ENCODE results near the gene PCDHGB7. TPM values are rescaled to one million over a fixed set of nuclear protein-coding genes. Genes with fewer than 3 reads are reported as not detected.

The PCDHGB7 gene
- total and polyA plus RNA-seq, 10 of the 15 experiments (the other 5 are each of a cell fraction or from before 2014, with no cell fraction given), result 0.27 to 1.3 (median 0.54) TPM; not detected in 2

GRCh38 chr5:141412854-141413539 lies 4.5 kb upstream of the PCDHGB7 start, which contains the start of gene PCDHGA10:
Gene PCDHGA10, plus strand, starts transcription at chr5:141412987. Its CDS starts 189 bp downstream, at chr5:141413176.
- DNase-seq (ENCODE audit: low read depth, low spot score) (peak; percentile 27), ATAC-seq (peak; percentile 89), FAIRE-seq (peak; percentile 7)
- ChIA-PET RAD21 (ENCODE audit: unreplicated experiment) (interaction anchor here (0.8 to 3.3 kb wide), 27 partner anchors 8 to 329 kb away, joined by 3 to 42 read pairs (median 4); partner anchors contain the start of genes PCDHGA1, PCDHGA11, PCDHGA12 and PCDHGA4), SMC1A (ENCODE audit: uncharacterized antibody, unreplicated experiment) (interaction anchor here (0.6 to 7.4 kb wide), 23 partner anchors 8 to 206 kb away, joined by 3 to 67 read pairs (median 4); partner anchors contain the start of genes DIAPH1, PCDHGA11, PCDHGA12 and PCDHGA9), CTCF (interaction anchor here (0.5 to 10.9 kb wide), 53 partner anchors 8 to 548 kb away, joined by 3 to 245 read pairs (median 5); partner anchors contain the start of genes DIAPH1, PCDHB14, PCDHGA11 and PCDHGA12), POLR2A (interaction anchor here (0.7 to 1.0 kb wide), 3 partner anchors 9 to 143 kb away, joined by 3 read pairs; no protein-coding TSS in a partner anchor)
- H2AFZ ChIP-seq (ENCODE audit: control insufficient read depth, low read depth, low read length), result peak within 1 kb of the TSS; percentile 93
- peak within 1 kb of the TSS; percentile 76 for H3K4me3 ChIP-seq
- intact Hi-C loops (cut with micrococcal nuclease; ENCODE audit: unreplicated experiment) (loop anchor here (1.0 to 2.0 kb wide), 2 partner anchors 92 to 145 kb away; partner anchors contain the start of gene TAF7), in situ Hi-C loops (cut with MboI) (no loop called here)
- H3K4me1 ChIP-seq (ENCODE audit: control insufficient read depth, insufficient read depth, low read length), result no peaks in the 10 kb centered on the region; the same call in 1 of the 2 replicates
- H4K20me1 ChIP-seq (ENCODE audit: control insufficient read depth, insufficient read depth), result no peaks in the 10 kb centered on the region
- H3K9ac ChIP-seq (ENCODE audit: control insufficient read depth, insufficient read depth, low read length), result peak within 1 kb of the TSS; percentile 67
- no peaks in the 10 kb centered on the region for H3K79me2 ChIP-seq (ENCODE audit: control insufficient read depth, insufficient read depth, low read length)
- no peak within 1 kb of the TSS for H3K27ac ChIP-seq (ENCODE audit: control insufficient read depth, insufficient read depth)
- peak within 1 kb of the TSS; percentile 93 for H3K4me2 ChIP-seq (ENCODE audit: control insufficient read depth, insufficient read depth)
- H3K36me3 ChIP-seq (ENCODE audit: control insufficient read depth in 2 of 2, insufficient read depth in 2 of 2, low read length in 1 of 2), result no peaks in the 10 kb centered on the region
- H3K27me3 ChIP-seq (replicated peaks in 1 of 2; ENCODE audit: control insufficient read depth in 2 of 2, insufficient read depth in 2 of 2, low read length in 1 of 2), result peaks cover 0 to 1% of the 10 kb centered on the region in 2 experiments; a peak in 1 of 4 replicates
- 25% methylated on average over 31 of the region's 31 CpGs for WGBS (ENCODE audit: insufficient coverage, insufficient replicate concordance, low lambda C conversion rate, missing lambda C conversion rate)
- TSS peak; percentile 67 for BruUV-seq (replicated peaks)
- peaks cover 11% of the 10 kb centered on the region; the same call in 2 of the 3 replicates for H3K9me3 ChIP-seq (replicated peaks; ENCODE audit: control insufficient read depth, insufficient read depth, low read length)
- peak; percentile 82 for TF ChIP-seq YY1 (IDR thresholded peaks at IDR 0.05; ENCODE audit: low read depth, low read length)
- no peak for TF ChIP-seq BHLHE40 (IDR thresholded peaks at IDR 0.05; ENCODE audit: borderline replicate concordance in 1 of 2, low read depth in 2 of 2, low read length in 1 of 2)
- no peak for TF ChIP-seq BCL3 (IDR thresholded peaks at IDR 0.05; ENCODE audit: borderline replicate concordance, insufficient read depth, low read depth, low read length, poor library complexity, severe bottlenecking)
- TF ChIP-seq RFX5 (IDR thresholded peaks at IDR 0.05; ENCODE audit: low read depth, low read length), result no peak
- TF ChIP-seq IKZF2 (IDR thresholded peaks at IDR 0.05), result no peak
- no peak for TF ChIP-seq PML (IDR thresholded peaks at IDR 0.05; ENCODE audit: low read length)
- no peak for TF ChIP-seq FOXK2 (IDR thresholded peaks at IDR 0.05)
- no peak for TF ChIP-seq RCOR1 (conservative IDR thresholded peaks at IDR 0.05; ENCODE audit: low read depth, low read length)
- no peak for TF ChIP-seq MTA2 (IDR thresholded peaks at IDR 0.05; ENCODE audit: low read depth)
- TF ChIP-seq ATF3 (IDR thresholded peaks at IDR 0.05; ENCODE audit: borderline replicate concordance, extremely low read depth, low read depth, low read length), result no peak
- TF ChIP-seq EED (IDR thresholded peaks at IDR 0.05; ENCODE audit: low read depth), result peak; percentile 17; the same call in 1 of the 2 replicates
- 0 out of 2 replicates have a peak, but pooled peaks have one; percentile 18 for TF ChIP-seq FOXM1 (IDR thresholded peaks at IDR 0.05; ENCODE audit: low read depth, low read length)
- TF ChIP-seq ZSCAN29 (IDR thresholded peaks at IDR 0.05), result peak; percentile 99
- 0 out of 2 replicates have a peak, but pooled peaks have one; percentile 13 for TF ChIP-seq RUNX3 (IDR thresholded peaks at IDR 0.05; ENCODE audit: low read length)
- peak; percentile 86 for TF ChIP-seq RAD21 (IDR thresholded peaks at IDR 0.05; ENCODE audit: insufficient read depth, low read depth, low read length)
- TF ChIP-seq SKIL (IDR thresholded peaks at IDR 0.05; ENCODE audit: low read depth, poor library complexity, severe bottlenecking), result peak; percentile 31
